A673 (cell line): ENCODE data around the gene KATNIP.

Experiments
- EZH2 ChIP-seq: fragments of 200-600 bp; sonication (generic); IDR thresholded peaks from 2 replicates; pipeline ENCODE4 v1.6.1; 2017; ENCODE audit warnings: borderline replicate concordance, low read depth, mild to moderate bottlenecking, mixed read lengths, antibody characterized with exemption, low read length; ENCODE audit not compliant: poor library complexity, severe bottlenecking
- TF ChIP-seq, protein P1 (sequence below): fragments of 300-800, 200-600 bp; sonication (generic); conservative IDR thresholded peaks from 2 replicates; pipeline ENCODE4 v1.5.1; 2017; ENCODE audit warnings: low read depth, mild to moderate bottlenecking, antibody characterized with exemption, low read length, moderate library complexity, mixed read lengths

GRCh38 chr16:27598931-27599565 is 49.1 kb downstream of the KATNIP start:
- TF ChIP-seq, protein P1, sequence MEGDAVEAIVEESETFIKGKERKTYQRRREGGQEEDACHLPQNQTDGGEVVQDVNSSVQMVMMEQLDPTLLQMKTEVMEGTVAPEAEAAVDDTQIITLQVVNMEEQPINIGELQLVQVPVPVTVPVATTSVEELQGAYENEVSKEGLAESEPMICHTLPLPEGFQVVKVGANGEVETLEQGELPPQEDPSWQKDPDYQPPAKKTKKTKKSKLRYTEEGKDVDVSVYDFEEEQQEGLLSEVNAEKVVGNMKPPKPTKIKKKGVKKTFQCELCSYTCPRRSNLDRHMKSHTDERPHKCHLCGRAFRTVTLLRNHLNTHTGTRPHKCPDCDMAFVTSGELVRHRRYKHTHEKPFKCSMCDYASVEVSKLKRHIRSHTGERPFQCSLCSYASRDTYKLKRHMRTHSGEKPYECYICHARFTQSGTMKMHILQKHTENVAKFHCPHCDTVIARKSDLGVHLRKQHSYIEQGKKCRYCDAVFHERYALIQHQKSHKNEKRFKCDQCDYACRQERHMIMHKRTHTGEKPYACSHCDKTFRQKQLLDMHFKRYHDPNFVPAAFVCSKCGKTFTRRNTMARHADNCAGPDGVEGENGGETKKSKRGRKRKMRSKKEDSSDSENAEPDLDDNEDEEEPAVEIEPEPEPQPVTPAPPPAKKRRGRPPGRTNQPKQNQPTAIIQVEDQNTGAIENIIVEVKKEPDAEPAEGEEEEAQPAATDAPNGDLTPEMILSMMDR: no peak
- no peak for TF ChIP-seq EZH2
